HG03045 (cell line): Measurements from ENCODE around the gene SPACA7.
"Not testable (repeated sequence)": the region's sequence is repeated elsewhere in the genome, so short reads cannot be mapped to it uniquely, and the experiment has no call there.

Source experiments
- ATAC-seq: cut with Tn5 transposase; IDR thresholded peaks from one replicate; pipeline ENCODE4 v1.9.1; 2021; ENCODE audit warnings: mild to moderate bottlenecking, moderate library complexity; ENCODE audit not compliant: unreplicated experiment

Gene SPACA7

GRCh38 chr13:112416647-112417046 lies 40.5 kb downstream of the SPACA7 start:
- no peak for ATAC-seq

DNA sequence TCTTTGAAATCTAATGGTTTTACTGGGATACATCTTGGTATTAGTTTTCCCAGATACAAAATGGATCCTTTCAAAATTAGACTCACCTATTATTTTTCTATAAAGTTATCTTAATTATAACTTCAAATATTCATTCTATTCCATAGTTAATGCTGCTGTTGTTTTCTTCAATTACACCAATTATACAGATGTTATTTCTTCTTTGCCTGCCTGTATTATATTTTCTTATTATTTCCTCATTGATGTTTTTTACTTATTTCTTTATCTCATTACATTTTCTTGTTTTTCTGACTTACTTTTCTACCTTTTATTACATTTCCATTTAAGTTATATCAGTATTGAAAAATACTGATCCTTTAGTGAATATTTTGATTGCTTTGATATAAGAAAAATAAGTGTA lies 40.9 kb downstream of the SPACA7 start:
- ATAC-seq = no peak

GRCh38 chr13:112424098-112424497 lies 47.9 kb downstream of the SPACA7 start:
- ATAC-seq = no peak

- no peak for ATAC-seq
Observed at GRCh38 chr13:112428704-112429103, 52.5 kb downstream of the SPACA7 start.

GRCh38 chr13:112431734-112432133 lies 55.6 kb downstream of the SPACA7 start:
- no peak for ATAC-seq

DNA sequence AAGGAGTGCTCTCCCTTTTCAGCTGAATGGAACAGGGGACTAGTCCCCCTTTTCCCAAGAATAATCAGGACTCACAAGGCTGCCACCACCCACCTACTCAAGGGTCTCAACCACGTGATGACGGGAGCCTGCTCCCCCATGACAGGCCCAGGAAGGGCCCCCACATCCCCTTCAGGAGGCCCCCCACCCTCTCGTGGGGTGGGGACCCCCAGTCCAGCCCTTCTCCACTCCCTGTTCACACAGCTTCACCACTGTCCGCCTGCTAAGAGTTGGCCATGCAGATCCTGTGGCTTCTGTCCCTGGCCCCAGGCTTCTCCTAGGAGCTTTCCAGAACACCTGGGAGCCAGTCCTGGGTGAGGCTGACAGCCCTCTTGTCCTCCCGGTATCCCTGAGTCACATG lies 56.6 kb downstream of the SPACA7 start:
- not testable (repeated sequence) for ATAC-seq

- ATAC-seq = not testable (repeated sequence)
Observed at GRCh38 chr13:112433517-112433916, 57.4 kb downstream of the SPACA7 start.

DNA sequence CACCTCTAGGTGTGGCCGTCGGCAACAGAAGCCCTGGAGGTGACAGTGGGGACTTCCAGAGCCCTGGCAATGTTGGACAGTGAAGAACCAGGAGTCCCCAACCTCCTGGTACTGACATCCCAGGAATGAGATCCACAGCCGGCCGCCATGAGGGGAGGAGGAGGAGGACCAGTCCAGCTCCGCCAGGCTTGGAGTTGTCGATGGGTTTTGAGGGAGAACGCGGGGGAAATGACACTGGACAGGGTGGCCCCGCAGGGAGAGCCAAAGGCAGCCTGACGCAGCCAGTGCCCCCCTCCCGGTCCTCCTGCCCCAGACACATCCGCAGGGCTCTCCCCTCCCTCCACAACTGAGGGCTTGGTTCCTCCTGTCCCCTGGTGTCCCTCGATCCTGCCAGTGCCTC lies 57.9 kb downstream of the SPACA7 start:
- no peak for ATAC-seq

DNA sequence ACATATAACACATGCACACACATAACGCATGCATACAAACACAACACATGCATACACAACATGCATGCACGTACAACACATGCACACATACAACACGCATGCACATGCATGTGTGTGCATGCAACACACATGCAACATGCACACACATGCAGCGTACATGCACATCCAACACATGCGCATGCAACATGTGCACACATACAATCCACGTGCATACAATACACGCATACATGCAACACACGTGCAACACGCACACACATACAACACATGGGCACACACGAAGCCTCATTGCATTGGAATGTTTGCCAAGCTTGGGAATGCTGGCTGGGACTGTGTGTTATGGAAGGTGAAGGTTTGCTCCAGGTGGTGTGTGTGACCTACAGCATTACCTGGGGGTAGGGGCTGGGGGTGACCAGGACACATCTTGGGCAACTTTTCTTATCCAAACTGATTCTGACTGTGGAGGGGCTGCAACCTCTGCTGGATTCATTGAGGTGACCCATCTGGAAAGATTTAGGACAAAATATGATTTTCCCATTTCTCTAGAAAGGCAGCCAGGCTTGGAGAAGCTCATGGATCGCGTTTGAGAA lies 58.9 kb downstream of the SPACA7 start:
- no peak for ATAC-seq

DNA sequence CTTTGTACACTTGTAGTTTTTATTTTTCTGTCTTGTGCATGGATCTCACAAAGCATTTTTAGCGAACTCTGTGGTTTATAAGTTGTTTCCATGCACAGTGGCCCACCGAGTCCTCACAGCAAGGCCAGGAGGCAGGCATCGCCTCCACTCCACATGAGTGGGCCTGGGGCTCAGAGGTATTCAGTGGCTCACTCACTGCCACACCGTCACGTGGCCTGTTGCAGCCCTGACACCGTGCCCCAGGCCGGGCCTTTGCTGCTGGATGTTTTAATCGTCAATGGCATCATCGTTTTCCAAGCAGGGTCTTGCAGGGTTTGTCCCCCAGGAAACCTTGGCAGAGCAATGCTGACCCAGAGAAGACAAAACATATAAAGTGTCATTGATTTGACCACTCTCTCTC lies 59.8 kb downstream of the SPACA7 start:
- ATAC-seq = no peak

DNA sequence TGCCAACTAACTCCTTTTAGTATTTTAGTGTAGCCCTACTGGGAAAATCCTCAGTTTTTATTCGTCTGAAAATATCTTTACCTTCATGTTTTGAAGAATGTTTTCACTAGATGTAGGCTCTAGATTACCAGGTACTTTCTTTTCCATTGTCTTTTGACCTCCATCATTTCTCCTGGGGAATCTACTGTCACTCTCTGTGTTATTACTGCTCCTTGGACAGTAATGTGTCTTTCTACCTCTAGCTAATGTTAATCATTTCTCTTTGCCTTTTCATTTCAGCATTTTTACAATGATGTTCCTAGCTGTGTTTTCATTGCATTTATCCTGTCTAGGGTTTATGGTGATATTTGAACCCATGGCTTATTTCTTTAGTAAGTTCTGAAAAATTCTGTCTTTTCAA lies 61.9 kb downstream of the SPACA7 start:
- no peak for ATAC-seq

DNA sequence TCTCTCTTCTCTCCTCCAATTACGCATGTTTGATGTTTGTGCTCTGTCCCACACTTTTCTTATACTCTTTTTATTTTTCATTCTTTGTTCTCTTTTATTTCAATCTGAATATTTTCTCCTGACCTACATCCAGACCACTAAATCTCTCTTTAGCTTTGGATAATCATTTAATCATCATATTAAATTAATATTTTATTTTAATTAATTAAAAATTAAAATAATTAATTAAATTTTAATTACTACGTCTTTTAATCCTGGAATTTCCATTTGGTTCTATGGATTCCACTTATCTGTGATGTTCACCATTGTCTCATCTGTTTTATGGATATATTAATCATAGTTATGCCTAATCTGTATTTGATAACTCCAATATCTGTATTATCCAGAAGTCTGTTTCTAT lies 62.4 kb downstream of the SPACA7 start:
- ATAC-seq = no peak

DNA sequence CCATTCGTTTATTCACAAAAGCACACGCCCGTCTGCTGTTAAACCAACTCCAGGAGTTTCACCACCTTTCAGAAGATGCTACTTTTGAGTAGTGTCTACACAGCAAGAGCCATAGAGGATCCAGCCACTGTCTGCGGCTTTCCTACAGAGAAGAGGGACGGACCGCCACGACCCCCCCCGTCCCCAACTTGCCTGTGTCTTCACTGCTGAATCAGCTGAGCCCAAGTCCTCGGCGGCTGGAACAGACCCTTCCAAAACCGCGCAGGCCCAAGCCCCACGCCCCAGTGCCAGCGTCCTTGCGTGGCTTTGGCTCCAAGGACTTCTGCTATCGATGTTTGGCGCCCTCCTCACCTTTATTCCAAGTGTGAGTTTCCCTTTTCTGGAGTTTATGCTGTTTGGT lies 65.1 kb downstream of the SPACA7 start:
- no peak for ATAC-seq

- no peak for ATAC-seq
Observed at GRCh38 chr13:112441779-112442310, 65.7 kb downstream of the SPACA7 start.

DNA sequence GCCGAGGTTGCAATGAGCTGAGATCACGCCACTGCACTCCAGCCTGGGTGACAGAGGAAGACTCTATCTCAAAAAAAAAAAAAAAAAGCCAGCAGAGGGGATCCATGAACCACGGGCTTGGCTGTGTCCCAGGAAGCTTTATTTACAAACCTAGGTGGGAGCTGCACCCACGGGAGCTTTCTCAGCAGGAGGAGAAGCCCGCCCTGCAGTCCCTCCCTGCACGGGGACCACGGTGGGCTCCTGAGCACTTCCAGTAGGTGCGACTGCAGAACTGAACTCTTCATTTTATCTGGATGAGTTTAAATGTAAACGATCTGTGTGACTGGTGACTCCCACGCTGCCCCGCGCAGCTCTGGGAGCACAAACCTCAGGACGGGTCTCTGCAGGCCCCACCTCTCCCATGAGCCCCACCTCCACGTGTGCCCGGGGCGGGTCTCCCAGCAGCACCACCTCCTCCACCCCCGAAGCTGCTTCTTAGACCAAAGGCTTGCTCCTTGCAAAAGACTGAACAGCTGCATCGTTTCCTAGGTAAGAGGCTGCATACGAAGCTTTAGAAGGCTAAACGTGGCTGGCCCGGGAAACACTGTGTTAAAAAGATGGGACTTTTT lies 66.4 kb downstream of the SPACA7 start:
- no peak for ATAC-seq

- no peak for ATAC-seq
Observed at GRCh38 chr13:112443191-112443994, 67.2 kb downstream of the SPACA7 start.

DNA sequence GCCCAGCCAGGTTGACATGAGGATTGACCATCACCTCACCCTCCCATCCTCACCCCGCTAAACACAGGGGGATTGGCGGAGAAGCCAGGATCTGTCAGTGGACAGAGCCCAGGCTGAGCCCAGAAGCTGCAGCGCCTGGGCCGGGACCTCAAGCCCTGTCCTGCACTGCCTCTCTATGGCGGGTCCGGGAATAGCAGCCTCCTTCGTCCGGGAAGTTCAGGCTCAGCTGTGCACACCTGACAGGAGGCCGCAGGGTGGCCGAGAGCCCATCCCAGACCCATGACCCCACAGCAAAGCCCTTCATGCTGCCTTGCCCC lies 67.8 kb downstream of the SPACA7 start:
- ATAC-seq = no peak

GRCh38 chr13:112444416-112445399 lies 68.6 kb downstream of the SPACA7 start:
- no peak for ATAC-seq

GRCh38 chr13:112445411-112446271 lies 69.5 kb downstream of the SPACA7 start:
- no peak for ATAC-seq

DNA sequence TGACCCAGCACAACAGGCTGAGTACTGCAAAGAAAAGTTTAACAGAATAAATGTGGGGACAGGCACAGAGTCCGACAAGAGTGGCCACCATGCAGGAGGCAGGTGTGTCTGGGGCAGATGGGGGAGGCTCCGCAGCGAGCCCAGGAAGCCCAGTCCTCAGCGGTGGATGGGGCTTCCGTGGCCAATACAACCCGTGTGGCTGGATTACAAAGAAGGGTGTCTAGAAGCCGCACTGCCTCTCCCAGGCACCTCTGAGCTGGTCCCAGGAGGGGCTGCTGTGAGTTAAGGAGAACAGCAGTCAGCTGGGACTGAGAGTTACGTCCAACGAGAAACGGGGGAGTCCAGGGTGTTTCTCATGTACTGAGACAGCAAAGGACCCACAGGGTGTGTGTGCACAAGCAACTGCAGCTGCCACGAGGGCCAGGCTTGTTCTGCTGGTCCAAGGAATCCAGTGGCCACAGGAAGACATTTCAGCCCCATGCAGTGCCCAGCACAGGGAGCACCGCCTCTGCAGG lies 70.2 kb downstream of the SPACA7 start:
- ATAC-seq = no peak
